NCI-H2171 (cell line): ENCODE results near the gene CLEC10A.
"Not testable (repeated sequence)": the region's sequence is repeated elsewhere in the genome, so short reads cannot be mapped to it uniquely, and the experiment has no call there.

Source experiments
- DNase-seq: peaks from one replicate; lab custom pipeline; 2025; lab: John Stamatoyannopoulos, UW

CLEC10A gene

GRCh38 chr17:7108981-7109380, 28.9 kb upstream of the CLEC10A start:
- no peak for DNase-seq

DNA sequence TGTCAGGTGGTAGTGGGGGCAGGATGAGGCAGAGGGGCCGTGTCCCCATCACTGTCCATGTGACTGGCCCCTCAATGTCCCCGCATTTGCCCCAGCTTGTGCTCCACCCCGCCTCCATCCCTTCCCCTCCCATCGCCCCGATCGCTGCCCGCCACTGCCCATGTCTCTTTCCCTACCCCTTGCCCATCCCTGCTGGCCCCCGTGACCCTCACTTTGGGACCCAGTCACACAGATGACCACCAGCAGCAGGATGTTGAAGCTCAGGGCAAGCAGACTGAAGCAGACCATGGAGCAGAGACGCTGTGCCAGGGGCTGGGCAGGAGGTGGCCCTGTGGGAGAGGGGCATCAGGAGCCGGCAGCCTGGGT, 28.5 kb upstream of the CLEC10A start:
- no peak for DNase-seq

GRCh38 chr17:7107795-7108559, 27.9 kb upstream of the CLEC10A start:
- DNase-seq, result no peak

- DNase-seq, result peak; percentile 62
Measured at GRCh38 chr17:7107012-7107754, 27.1 kb upstream of the CLEC10A start.

GRCh38 chr17:7102421-7102820, 22.4 kb upstream of the CLEC10A start:
- no peak for DNase-seq

DNA sequence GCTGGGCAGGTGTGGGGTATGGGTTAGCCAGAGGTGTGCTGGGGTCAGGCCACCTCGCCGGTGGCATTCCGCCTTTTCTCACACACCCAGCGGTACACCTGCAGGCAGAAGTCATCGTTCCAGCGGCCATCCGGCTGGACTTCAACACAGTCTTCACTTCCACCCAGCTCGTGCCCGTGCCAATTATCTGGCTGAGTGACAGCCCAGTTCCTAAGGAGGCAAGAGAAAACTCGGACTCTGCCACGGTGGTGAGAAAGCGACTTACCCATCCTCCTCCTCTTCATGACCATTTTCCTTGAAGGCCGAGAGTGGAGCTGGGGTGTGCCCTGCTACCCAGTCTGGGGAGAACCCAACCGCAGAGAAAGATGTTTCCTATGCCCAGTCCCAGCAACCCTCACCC, 21.5 kb upstream of the CLEC10A start:
- no peak for DNase-seq

DNA sequence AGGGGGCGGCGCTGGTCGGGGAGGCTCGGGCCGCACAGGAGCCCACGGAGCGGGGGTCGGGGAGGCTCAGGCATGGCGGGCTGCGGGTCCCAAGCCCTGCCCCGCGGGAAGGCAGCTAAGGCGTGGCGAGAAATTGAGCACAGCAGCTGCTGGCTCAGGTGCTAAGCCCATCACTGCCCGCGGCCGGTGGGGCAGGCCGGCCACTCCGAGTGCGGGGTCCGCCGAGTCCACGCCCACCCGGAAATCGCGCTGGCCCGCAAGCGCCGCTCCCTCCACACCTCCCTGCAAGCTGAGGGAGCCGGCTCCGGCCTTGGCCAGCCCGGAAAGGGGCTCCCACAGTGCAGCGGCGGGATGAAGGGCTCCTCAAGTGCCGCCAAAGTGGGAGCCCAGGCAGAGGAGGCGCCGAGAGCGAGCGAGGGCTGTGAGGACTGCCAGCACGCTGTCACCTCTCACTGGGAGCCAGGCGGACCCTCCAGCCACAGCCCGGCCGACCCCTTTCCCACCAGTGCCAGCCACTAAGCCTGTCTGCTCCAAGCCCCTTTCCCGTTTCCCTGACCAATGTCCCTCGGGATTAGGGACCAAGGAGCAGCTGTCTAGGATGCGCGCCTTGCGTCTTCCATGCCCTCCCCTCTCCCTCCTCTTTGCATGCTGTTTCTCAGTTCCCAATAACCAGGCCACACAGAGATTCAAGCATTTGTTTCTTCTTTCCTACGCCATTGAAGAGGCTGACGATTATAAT, 20.8 kb upstream of the CLEC10A start:
- not testable (repeated sequence) for DNase-seq

DNA sequence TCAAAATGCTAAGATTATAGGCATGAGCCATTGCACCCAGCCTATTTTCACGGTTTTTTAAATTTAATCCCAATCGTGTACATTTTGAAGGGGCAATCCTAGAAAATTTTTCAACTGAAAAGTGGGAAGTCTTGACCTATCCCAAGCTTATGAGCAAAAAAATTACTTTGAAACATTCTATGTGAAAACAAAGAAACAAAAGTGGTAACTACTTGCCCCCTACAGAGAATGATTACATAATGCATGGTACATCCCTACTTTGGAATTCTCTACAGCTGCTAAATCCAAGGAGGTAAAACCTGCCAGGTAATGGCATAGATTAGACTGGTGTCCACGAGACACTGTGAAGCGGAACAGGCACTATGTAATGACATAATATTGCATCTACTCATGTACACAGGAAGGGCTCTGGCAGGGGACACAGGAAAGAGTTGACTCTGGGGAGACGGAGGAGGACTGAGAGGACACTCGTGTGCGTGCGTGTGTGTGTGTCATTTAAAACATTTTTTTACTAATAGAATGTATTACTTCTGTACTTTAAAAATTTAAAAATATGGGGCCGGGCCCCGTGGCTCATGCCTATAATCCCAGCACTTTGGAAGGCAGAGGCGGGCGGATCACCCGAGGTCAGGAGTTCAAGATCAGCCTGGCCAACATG, 18.9 kb upstream of the CLEC10A start:
- no peak for DNase-seq

- no peak for DNase-seq
Measured at GRCh38 chr17:7097940-7098339, 17.9 kb upstream of the CLEC10A start.

DNA sequence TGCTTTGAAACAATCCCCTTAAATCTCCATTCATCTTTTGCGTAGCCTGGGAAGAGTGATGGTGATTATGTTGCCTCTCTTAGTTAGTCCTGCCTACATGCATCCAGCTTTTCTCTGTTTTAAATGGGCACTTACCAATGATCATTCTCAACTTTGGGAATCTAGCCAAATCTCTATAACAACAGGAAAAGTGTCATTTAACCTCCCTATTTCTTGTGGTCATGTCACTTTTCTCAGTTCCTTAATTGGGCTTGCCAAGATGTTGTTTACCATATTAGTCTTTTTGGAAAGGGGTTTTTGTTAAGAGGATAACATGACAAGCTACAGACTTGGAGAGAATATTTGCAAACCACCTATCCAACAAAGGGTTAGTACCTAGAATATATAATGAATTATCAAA, 15.6 kb upstream of the CLEC10A start:
- no peak for DNase-seq

- no peak for DNase-seq
Measured at GRCh38 chr17:7094652-7095019, 14.6 kb upstream of the CLEC10A start.

- not testable (repeated sequence) for DNase-seq
Measured at GRCh38 chr17:7091311-7092005, 11.4 kb upstream of the CLEC10A start.

GRCh38 chr17:7089570-7089969, 9.5 kb upstream of the CLEC10A start:
- DNase-seq, result not testable (repeated sequence)

GRCh38 chr17:7088442-7088841, 8.4 kb upstream of the CLEC10A start:
- DNase-seq, result not testable (repeated sequence)

DNA sequence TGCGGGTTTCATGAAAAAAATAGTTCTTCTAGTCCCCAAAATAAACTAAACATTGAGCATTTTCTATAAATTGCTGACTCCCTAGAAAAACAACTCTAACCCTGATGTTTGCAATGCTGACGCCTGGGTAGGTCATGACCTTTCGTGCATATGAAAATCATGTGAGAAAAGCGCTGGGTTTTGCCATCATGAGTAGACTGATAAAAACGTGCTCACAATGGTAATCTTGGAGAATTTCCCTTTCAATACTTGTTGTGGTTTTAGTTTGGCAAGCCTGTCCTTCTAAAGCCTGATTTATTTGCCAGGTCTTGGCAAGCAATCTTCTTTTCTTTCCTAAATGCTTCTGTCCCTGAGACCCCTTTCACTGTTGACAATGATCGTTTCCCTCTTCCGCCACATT, 4.0 kb upstream of the CLEC10A start:
- no peak for DNase-seq

- DNase-seq, result no peak
Measured at GRCh38 chr17:7083592-7083991, 3.5 kb upstream of the CLEC10A start.

GRCh38 chr17:7081341-7082062, 1.5 kb upstream of the CLEC10A start:
- no peak for DNase-seq

GRCh38 chr17:7080456-7081041, 498 bp upstream of the CLEC10A start:
- DNase-seq, result no peak

GRCh38 chr17:7078711-7079110, 1.3 kb downstream of the CLEC10A start:
- no peak for DNase-seq

GRCh38 chr17:7077911-7078546, 2.0 kb downstream of the CLEC10A start:
- DNase-seq, result no peak
